ENCODE measurements around the gene ST7.

Gene ST7

GRCh38 chr7:117264716-117265115, 311.4 kb downstream of the ST7 start:
- no peak for DNase-seq (ENCODE audit: low read depth, low spot score)
- TF ChIP-seq CTCF (IDR thresholded peaks at IDR 0.05; ENCODE audit: low read depth, low read length), result no peak
- H3K4me3 ChIP-seq (ENCODE audit: low read depth, low read length), result no peak overlapping the region
- in situ Hi-C loops (cut with HindIII; ENCODE audit: low sequenced_read_pairs), result no loop called here

- no peak for TF ChIP-seq CTCF (IDR thresholded peaks at IDR 0.05; ENCODE audit: low read depth, low read length)
- peak; percentile 94 for DNase-seq (ENCODE audit: low read depth, low spot score)
- in situ Hi-C loops (cut with HindIII; ENCODE audit: low sequenced_read_pairs), result no loop called here
- no peak overlapping the region for H3K4me3 ChIP-seq (ENCODE audit: low read depth, low read length)
Measured at GRCh38 chr7:117269417-117269816, 316.1 kb downstream of the ST7 start.

GRCh38 chr7:117269886-117270285, 316.6 kb downstream of the ST7 start:
- in situ Hi-C loops (cut with HindIII; ENCODE audit: low sequenced_read_pairs), result no loop called here
- DNase-seq (ENCODE audit: low read depth, low spot score), result peak; percentile 86
- no peak overlapping the region for H3K4me3 ChIP-seq (ENCODE audit: low read depth, low read length)

GRCh38 chr7:117270371-117270770, 317.1 kb downstream of the ST7 start:
- TF ChIP-seq CTCF (IDR thresholded peaks at IDR 0.05; ENCODE audit: low read depth, low read length), result no peak
- H3K4me3 ChIP-seq (ENCODE audit: low read depth, low read length), result no peak overlapping the region
- peak; percentile 63 for DNase-seq (ENCODE audit: low read depth, low spot score)
- in situ Hi-C loops (cut with HindIII; ENCODE audit: low sequenced_read_pairs), result no loop called here

More at GRCh38 chr7:117269886-117270285, 316.6 kb downstream of the ST7 start:
- TF ChIP-seq CTCF (IDR thresholded peaks at IDR 0.05; ENCODE audit: low read depth, low read length), result no peak

GRCh38 chr7:117271566-117271965, 318.3 kb downstream of the ST7 start:
- no peak for DNase-seq (ENCODE audit: low read depth, low spot score)
- no peak overlapping the region for H3K4me3 ChIP-seq (ENCODE audit: low read depth, low read length)
- no peak for TF ChIP-seq CTCF (IDR thresholded peaks at IDR 0.05; ENCODE audit: low read depth, low read length)
- in situ Hi-C loops (cut with HindIII; ENCODE audit: low sequenced_read_pairs), result no loop called here

- no peak for DNase-seq (ENCODE audit: low read depth, low spot score)
- no peak overlapping the region for H3K4me3 ChIP-seq (ENCODE audit: low read depth, low read length)
- no peak for TF ChIP-seq CTCF (IDR thresholded peaks at IDR 0.05; ENCODE audit: low read depth, low read length)
- in situ Hi-C loops (cut with HindIII; ENCODE audit: low sequenced_read_pairs), result no loop called here
Measured at GRCh38 chr7:117272017-117272759, 318.9 kb downstream of the ST7 start.

All from astrocyte of the spinal cord (primary cell).